ENCODE measurements around the gene HSP90B1.
A peak's percentile ranks its signal among the peaks of the same experiment; 100 is the strongest.

HSP90B1 gene

GRCh38 chr12:103929784-103930033 lies 501 bp upstream of the HSP90B1 start:
- DNase-seq, result no peak

DNA sequence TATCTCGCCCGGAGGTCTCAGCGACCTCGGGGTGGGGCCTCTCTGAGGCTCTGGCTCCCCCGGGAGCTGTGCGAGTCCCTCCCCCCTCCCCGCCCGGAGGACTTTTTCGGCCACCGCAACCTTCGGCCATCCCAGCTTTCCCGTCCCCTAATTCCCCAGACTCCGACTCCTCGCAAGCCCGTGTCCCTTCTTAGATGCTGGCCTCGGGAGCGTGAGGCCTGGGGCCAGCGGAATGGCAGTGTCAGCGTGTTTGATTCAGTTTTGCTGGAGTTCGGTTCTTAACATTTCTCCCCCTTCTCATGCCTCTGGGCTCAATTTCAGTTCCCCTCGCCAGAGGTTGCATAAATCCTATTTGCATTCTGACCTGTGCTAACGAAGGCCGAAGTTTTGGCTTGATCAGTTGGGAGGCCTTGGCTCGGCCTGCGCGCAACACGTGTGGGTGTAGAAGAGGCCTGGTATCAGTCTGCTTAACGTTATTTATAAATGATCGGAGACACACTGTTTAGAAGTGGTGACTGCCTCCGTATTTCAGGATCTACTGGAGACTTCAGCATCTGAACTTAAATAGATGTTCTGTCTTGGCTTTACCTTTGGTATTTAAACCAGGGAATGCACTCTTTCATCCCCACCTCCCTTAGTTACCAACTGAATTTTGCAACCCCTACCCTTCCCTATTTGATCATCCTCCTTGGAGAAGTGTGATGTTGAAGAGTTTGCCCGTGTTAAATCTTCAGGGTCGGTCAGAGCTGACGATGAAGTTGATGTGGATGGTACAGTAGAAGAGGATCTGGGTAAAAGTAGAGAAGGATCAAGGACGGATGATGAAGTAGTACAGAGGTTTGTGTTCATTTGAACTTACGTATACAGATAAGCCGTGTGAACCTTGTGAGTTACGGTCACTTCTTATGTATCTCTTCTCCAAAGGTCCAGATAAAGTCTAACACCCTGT lies 851 bp downstream of the HSP90B1 start:
- peak; percentile 13 for DNase-seq

- no peak for DNase-seq
These were observed 3.0 kb downstream of the HSP90B1 start for GRCh38 chr12:103933237-103933636.

GRCh38 chr12:103936679-103937078 lies 6.5 kb downstream of the HSP90B1 start:
- no peak for DNase-seq

DNA sequence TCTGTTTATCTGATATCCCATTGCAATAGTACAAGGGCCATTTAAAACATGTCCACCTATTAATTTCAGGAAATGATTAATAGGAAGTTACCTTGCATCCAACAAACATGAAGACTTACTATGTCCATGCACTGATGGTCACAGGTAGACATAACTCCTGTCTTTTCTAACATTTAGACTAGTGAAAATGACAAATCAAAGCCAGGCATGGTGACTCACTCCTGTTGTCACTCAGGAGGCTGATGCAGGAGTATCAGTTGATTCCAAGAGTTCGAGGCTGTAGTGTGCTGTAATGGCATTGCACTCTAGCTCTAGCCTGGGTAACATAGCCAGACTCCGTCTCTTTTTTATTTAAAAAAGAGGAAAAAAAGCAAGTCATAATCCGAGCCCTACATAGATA lies 14.8 kb downstream of the HSP90B1 start:
- DNase-seq, result no peak

DNA sequence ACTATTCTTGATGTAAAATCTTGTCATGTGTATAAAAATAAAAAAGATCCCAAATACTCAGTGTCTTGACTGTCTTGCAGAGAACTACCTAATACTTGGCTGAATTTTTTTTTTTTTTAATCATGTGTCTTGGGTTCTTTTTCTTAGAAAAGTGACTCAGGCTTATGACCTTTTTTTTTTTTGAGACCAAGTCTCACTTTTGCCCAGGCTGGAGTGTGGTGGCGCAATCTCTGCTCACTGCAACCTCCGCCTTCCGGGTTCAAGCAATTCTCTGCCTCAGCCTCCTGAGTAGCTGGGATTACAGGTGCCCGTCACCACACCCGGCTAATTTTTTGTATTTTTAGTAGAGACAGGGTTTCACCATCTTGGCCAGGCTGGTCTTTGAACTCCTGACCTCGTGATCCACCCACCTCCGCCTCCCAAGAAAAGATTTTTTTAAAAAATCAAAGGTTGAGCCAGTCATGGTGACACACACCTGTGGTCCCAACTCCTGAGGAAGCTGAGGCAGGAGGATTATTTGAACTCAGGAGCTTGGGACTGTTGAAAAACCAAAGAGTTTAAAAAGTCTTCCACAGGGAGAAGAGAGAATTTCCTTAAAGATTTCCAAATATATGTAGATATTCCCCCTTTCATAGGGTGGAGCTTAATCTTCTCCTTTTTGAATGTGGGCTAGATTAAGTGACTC lies 17.8 kb downstream of the HSP90B1 start:
- DNase-seq, result no peak

GRCh38 chr12:103948746-103949406 lies 18.7 kb downstream of the HSP90B1 start:
- DNase-seq, result no peak

DNA sequence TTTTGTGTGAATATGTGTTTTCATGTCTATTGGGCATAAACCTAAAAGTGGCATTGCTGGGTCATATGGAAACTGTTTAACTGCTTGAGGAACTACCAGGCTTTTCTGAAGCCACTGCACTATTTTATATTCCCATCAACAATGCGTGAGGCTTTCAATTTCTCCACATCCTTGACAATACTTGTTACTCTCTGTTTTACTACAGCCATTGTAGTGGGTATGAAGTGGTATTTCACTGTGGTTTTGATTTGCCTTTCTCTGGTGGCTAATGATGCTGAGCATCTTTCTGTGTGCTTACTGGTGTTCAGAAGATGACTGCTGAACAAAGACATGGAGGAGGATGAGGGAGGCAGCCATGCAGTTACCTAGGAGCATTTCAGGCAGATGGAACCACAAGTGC lies 22.3 kb downstream of the HSP90B1 start:
- DNase-seq, result no peak

- DNase-seq, result peak; percentile 31
These were observed 25.8 kb downstream of the HSP90B1 start for GRCh38 chr12:103955811-103956508.

DNA sequence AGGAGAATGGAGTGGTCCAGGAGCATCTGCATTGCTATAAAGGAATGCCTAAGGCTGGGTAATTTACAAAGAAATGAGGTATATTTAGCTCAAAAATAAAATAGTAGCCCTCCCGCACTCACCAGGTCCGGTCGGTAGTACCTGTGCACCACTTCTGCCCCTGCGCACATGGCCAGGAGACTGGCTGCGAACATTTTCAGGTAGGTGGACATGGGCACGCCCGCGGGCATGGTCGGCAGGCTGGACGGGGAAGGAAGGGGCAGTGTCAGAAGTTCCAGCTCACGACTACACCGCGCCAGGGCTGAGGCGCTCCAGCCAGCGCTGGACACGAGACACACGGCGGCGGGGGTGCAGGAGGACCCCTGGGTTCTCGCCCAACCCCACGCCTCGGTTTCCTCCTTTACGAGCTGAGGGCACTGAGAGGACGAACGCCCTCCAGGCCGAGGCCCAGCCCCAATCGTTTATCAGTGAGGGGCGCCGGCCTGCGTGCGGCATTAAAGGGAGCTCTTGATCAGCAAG lies 26.4 kb downstream of the HSP90B1 start:
- no peak for DNase-seq

DNA sequence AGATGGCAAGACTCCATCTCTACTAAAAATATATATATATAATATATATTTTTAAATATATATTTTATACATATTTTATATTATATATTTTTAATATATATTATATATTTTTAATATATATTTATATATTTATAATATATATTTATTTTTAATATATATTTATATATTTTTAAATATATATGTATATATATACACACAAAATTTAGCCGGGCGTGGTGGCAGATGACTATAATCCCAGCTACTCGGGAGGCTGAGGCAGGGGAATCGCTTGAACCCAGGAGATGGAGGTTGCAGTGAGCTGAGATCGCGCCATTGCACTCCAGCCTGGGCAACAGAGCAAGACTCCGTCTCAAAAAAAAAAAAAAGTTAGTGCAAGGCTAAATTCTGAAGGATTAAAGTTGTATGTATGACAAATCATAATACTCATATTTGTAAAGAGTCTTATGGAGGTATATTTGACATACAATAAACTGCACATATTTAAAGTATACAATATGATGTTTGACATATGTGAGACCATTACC lies 27.7 kb downstream of the HSP90B1 start:
- no peak for DNase-seq

GRCh38 chr12:103958621-103959020 lies 28.4 kb downstream of the HSP90B1 start:
- DNase-seq, result no peak

- no peak for DNase-seq
These were observed 30.5 kb downstream of the HSP90B1 start for GRCh38 chr12:103960616-103961227.

GRCh38 chr12:103962493-103962892 lies 32.3 kb downstream of the HSP90B1 start:
- DNase-seq, result no peak

- DNase-seq, result no peak
These were observed 34.6 kb downstream of the HSP90B1 start for GRCh38 chr12:103964805-103965204.

DNA sequence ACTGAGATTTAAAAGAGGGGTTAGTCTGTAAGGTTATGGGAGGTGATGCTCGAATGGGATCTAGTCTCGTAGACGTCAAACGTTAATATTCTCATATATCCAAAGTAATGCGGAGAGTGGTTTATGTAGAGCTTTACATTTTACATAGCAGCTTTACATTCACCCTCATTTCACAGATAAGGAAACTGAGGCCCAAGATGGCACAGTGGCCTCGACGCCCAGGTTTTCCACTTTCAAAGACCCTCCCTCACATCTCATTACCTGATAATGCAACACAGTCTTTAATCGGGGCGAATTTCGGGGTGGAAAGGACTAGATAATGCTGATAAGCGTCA lies 35.0 kb downstream of the HSP90B1 start:
- no peak for DNase-seq

- DNase-seq, result peak; percentile 99
These were observed 35.6 kb downstream of the HSP90B1 start, which contains the start of gene TDG for GRCh38 chr12:103965590-103966504. Gene TDG (plus strand): TSS chr12:103965872. CDS start chr12:103966038, 166 bp downstream.

DNA sequence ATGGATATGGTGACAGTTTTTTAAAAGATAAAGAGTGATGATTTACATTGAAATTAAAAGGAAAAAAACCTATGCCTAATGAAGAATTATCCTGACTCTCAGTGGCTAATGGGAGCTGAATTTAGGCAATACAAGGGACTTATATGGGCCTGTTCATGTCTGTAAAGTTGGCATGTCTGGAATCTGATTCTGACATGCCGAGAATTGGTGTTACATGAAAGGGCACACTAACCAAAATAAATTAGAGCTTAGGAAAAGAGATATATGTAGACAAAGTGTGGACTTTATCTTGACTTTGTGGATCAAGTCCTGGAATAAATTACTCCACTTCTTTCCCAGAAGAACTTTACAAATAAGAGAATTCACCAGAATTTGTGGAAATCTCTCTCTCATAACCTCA lies 36.5 kb downstream of the HSP90B1 start:
- DNase-seq, result peak; percentile 55

DNA sequence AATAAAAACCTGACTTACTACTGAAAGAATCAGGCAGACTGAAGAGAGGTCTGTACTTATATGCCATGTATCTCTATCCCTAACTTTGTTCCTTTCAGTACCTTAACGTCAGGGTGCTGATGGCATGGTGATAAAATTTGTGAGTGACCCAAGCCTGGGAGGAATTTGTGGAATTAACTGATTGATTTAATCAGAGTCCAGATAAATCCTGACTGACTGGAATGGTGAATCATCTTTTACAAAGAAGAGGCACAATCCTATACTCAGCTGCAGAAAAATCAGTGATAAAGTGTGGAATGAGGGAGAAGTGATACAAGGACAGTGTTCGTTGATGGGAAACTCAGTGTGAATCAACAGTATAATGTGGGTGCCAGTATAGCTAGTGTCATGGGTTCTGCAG lies 39.2 kb downstream of the HSP90B1 start:
- DNase-seq, result peak; percentile 54

DNA sequence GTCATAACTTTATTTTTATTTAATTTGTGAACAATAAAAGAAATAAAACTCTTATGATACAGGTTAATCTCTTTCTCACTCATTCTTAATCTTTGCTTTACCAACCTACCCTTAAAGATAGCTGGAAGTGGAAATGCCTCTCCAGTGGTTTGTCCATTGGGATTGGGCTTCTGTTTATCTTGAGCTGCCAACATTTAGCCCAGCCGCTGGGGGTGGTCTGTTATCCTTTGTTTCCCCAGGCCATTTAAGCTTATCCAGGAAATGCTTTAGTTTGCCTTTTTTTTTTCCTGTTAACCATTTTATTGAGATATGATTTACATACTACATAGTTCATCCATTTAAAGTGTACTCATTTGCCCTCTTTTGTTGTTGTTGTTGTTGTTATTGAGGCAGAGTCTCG lies 43.7 kb downstream of the HSP90B1 start:
- no peak for DNase-seq

GRCh38 chr12:103975368-103975767 lies 45.2 kb downstream of the HSP90B1 start:
- DNase-seq, result no peak
